ENCODE data around the gene TSPAN13. TPM values are rescaled to one million over a fixed set of nuclear protein-coding genes. Genes with fewer than 3 reads are reported as not detected.

The TSPAN13 gene
- total and polyA plus RNA-seq, 2 donors (not counting 1 experiment from before 2014, with no cell fraction given): 2.5 to 2.8 TPM

DNA sequence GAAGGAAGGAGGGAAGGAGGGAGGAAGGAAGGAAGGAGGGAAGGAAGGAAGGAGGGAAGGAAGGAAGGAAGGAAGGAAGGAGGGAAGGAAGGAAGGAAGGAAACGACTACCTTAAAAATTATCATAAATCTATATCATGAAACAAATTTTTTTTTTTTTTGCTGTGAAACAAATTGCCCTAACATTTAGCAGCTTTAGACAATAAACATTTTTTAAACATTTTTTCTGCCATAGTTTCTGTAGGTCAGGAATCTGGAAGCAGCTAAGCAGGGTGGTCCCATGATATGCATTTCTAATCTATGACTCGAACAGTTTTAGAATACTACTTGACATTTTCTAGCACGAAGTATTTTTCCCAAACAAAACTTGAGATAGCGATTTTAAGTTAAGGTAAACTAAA, 42.9 kb upstream of the TSPAN13 start:
- Histone ChIP-seq H3K36me3 (ENCODE audit: control insufficient read depth, insufficient read depth, low read length) (no peaks in the 10 kb centered on the region), H3K4me2 (ENCODE audit: extremely low read depth, insufficient read depth, low read length) (no peak overlapping the region), H3K9me3 (ENCODE audit: control insufficient read depth, insufficient read depth, low read depth, low read length) (no peaks in the 10 kb centered on the region), H3K4me1 (ENCODE audit: control insufficient read depth, extremely low read depth, insufficient read depth, low read length) (no peaks in the 10 kb centered on the region), H2AFZ (ENCODE audit: low read length) (no peak overlapping the region), H4K20me1 (ENCODE audit: control insufficient read depth, extremely low read depth, insufficient read depth, low read length) (no peaks in the 10 kb centered on the region), H3K27ac (ENCODE audit: insufficient read depth, low read length) (no peak overlapping the region), H3K4me3 (replicated peaks in 1 of 4; ENCODE audit: control extremely low read depth in 1 of 4, insufficient read depth in 1 of 4, low read depth in 3 of 4, low read length in 4 of 4) (no peak overlapping the region), H3K27me3 (ENCODE audit: control insufficient read depth, insufficient read depth, low read length) (no peaks in the 10 kb centered on the region), H3K9ac (ENCODE audit: insufficient read depth, low read length) (no peak overlapping the region), H3K79me2 (ENCODE audit: control insufficient read depth, insufficient read depth, low read length) (no peaks in the 10 kb centered on the region)
- TF ChIP-seq EZH2 (IDR thresholded peaks at IDR 0.05; ENCODE audit: low read length, missing control alignments): no peak
- TF ChIP-seq, protein P1, sequence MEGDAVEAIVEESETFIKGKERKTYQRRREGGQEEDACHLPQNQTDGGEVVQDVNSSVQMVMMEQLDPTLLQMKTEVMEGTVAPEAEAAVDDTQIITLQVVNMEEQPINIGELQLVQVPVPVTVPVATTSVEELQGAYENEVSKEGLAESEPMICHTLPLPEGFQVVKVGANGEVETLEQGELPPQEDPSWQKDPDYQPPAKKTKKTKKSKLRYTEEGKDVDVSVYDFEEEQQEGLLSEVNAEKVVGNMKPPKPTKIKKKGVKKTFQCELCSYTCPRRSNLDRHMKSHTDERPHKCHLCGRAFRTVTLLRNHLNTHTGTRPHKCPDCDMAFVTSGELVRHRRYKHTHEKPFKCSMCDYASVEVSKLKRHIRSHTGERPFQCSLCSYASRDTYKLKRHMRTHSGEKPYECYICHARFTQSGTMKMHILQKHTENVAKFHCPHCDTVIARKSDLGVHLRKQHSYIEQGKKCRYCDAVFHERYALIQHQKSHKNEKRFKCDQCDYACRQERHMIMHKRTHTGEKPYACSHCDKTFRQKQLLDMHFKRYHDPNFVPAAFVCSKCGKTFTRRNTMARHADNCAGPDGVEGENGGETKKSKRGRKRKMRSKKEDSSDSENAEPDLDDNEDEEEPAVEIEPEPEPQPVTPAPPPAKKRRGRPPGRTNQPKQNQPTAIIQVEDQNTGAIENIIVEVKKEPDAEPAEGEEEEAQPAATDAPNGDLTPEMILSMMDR (conservative IDR thresholded peaks at IDR 0.05 in 1 of 2, IDR thresholded peaks at IDR 0.05 in 1 of 2; ENCODE audit: low read depth in 1 of 2, low read length in 2 of 2): no peak
- DNase-seq (ENCODE audit: low read depth in 2 of 2): peak in 1 of 2 donors; percentile 44

DNA sequence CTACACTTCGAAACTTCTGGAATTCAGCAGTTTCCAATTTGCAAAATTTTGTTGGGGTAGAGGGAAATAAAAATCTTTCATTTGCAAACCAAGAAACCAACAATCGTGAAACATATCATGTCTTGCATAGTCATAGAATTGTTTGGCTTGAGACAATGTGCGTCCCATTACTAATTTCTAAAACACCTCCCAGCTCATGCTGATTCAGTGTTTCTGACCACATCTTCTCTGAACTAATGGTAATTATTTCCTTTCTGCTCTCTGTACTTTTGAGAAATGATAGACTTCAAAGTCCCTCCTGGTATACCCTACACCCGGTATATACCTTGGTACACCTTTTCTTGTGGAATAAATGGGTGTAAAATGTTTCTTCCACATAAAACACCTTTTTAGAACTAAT, 41.8 kb upstream of the TSPAN13 start:
- TF ChIP-seq, protein P1 (conservative IDR thresholded peaks at IDR 0.05 in 1 of 2, IDR thresholded peaks at IDR 0.05 in 1 of 2; ENCODE audit: low read depth in 1 of 2, low read length in 2 of 2): no peak
- no peak for TF ChIP-seq EZH2 (IDR thresholded peaks at IDR 0.05; ENCODE audit: low read length, missing control alignments)
- no peak overlapping the region for H3K27ac ChIP-seq (ENCODE audit: insufficient read depth, low read length)
- H2AFZ ChIP-seq (ENCODE audit: low read length): no peak overlapping the region
- no peaks in the 10 kb centered on the region for H3K9me3 ChIP-seq (ENCODE audit: control insufficient read depth, insufficient read depth, low read depth, low read length)
- H3K27me3 ChIP-seq (ENCODE audit: control insufficient read depth, insufficient read depth, low read length): no peaks in the 10 kb centered on the region
- DNase-seq (ENCODE audit: low read depth in 2 of 2): peak; percentile 26 to 85
- no peaks in the 10 kb centered on the region for H4K20me1 ChIP-seq (ENCODE audit: control insufficient read depth, extremely low read depth, insufficient read depth, low read length)
- H3K4me1 ChIP-seq (ENCODE audit: control insufficient read depth, extremely low read depth, insufficient read depth, low read length): no peaks in the 10 kb centered on the region
- H3K4me3 ChIP-seq (replicated peaks in 1 of 4; ENCODE audit: control extremely low read depth in 1 of 4, insufficient read depth in 1 of 4, low read depth in 3 of 4, low read length in 4 of 4): no peak overlapping the region
- no peaks in the 10 kb centered on the region for H3K36me3 ChIP-seq (ENCODE audit: control insufficient read depth, insufficient read depth, low read length)
- no peak overlapping the region for H3K9ac ChIP-seq (ENCODE audit: insufficient read depth, low read length)
- no peak overlapping the region for H3K4me2 ChIP-seq (ENCODE audit: extremely low read depth, insufficient read depth, low read length)
- no peaks in the 10 kb centered on the region for H3K79me2 ChIP-seq (ENCODE audit: control insufficient read depth, insufficient read depth, low read length)

DNA sequence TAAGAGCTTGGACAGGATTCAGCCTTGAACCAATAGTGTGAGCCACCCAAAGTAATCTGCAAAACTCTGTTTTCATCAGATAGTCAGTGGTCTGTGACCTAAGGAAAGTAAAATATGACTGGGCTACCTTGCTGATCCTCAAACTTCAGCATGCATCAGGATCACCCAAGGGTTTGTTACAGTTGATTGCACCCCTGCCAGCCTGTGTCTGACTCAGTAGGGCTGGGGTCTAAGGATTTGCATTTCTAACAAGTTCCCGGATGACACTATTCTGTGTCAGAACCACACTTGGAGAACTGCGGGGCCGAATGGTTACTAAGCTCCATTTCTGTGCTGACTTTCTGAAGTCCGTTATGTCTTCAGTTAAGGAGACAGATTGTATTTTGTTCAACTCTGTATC, 40.6 kb upstream of the TSPAN13 start:
- no peaks in the 10 kb centered on the region for H3K27me3 ChIP-seq (ENCODE audit: control insufficient read depth, insufficient read depth, low read length)
- H3K4me2 ChIP-seq (ENCODE audit: extremely low read depth, insufficient read depth, low read length): no peak overlapping the region
- no peaks in the 10 kb centered on the region for H3K4me1 ChIP-seq (ENCODE audit: control insufficient read depth, extremely low read depth, insufficient read depth, low read length)
- no peak overlapping the region for H2AFZ ChIP-seq (ENCODE audit: low read length)
- no peaks in the 10 kb centered on the region for H4K20me1 ChIP-seq (ENCODE audit: control insufficient read depth, extremely low read depth, insufficient read depth, low read length)
- TF ChIP-seq, protein P1 (conservative IDR thresholded peaks at IDR 0.05 in 1 of 2, IDR thresholded peaks at IDR 0.05 in 1 of 2; ENCODE audit: low read depth in 1 of 2, low read length in 2 of 2): no peak
- TF ChIP-seq EZH2 (IDR thresholded peaks at IDR 0.05; ENCODE audit: low read length, missing control alignments): no peak
- peak in 1 of 2 donors; percentile 88 for DNase-seq (ENCODE audit: low read depth in 2 of 2)
- H3K4me3 ChIP-seq (replicated peaks in 1 of 4; ENCODE audit: control extremely low read depth in 1 of 4, insufficient read depth in 1 of 4, low read depth in 3 of 4, low read length in 4 of 4): no peak overlapping the region
- H3K36me3 ChIP-seq (ENCODE audit: control insufficient read depth, insufficient read depth, low read length): no peaks in the 10 kb centered on the region
- no peak overlapping the region for H3K9ac ChIP-seq (ENCODE audit: insufficient read depth, low read length)
- H3K9me3 ChIP-seq (ENCODE audit: control insufficient read depth, insufficient read depth, low read depth, low read length): no peaks in the 10 kb centered on the region
- no peaks in the 10 kb centered on the region for H3K79me2 ChIP-seq (ENCODE audit: control insufficient read depth, insufficient read depth, low read length)
- H3K27ac ChIP-seq (ENCODE audit: insufficient read depth, low read length): no peak overlapping the region
